Spleen (tissue), 11 donors: ENCODE data around the gene SKIC8. TPM values are rescaled to one million over a fixed set of nuclear protein-coding genes. Genes with fewer than 3 reads are reported as not detected.

ENCODE experiments used
- DNase-seq: peaks from one replicate; pipeline ENCODE4 v3.0.0-alpha.2; 2020
- H3K27ac ChIP-seq, 8 donors: fragments of 200-600 bp; sonication (generic) in 7 of 8; 1 replicate in 4 of 8; 2 replicates in 4 of 8; pipeline versions ENCODE4 v1.5.0 to v1.8.0; 2016 to 2021; ENCODE audit warnings: inconsistent platforms in 4 of 8, mild to moderate bottlenecking in 4 of 8, moderate library complexity in 1 of 8
- H3K27me3 ChIP-seq, 7 donors: fragments of 200-600 bp; sonication (generic) in 6 of 7; replicated peaks in 1 of 7; 1 replicate in 4 of 7; 2 replicates in 3 of 7; pipeline versions ENCODE4 v1.5.0 to v1.8.0; 2016 to 2021; ENCODE audit warnings: inconsistent platforms in 3 of 7, mild to moderate bottlenecking in 1 of 7
- H3K36me3 ChIP-seq, 6 donors: fragments of 200-600 bp; sonication (generic) in 5 of 6; 1 replicate in 4 of 6; 2 replicates in 2 of 6; pipeline versions ENCODE4 v1.5.0 to v1.8.0; 2016 to 2021; ENCODE audit warnings: inconsistent platforms in 2 of 6
- H3K4me1 ChIP-seq, 6 donors: fragments of 200-600 bp; sonication (generic) in 5 of 6; 1 replicate in 3 of 6; 2 replicates in 3 of 6; pipeline versions ENCODE4 v1.5.0 to v1.8.0; 2016 to 2021; ENCODE audit warnings: inconsistent platforms in 3 of 6
- H3K4me3 ChIP-seq, 8 donors: fragments of 200-600 bp; sonication (generic) in 7 of 8; 1 replicate in 4 of 8; 2 replicates in 4 of 8; pipeline versions ENCODE4 v1.5.0 to v1.8.0; 2016 to 2021; ENCODE audit warnings: inconsistent platforms in 4 of 8, mild to moderate bottlenecking in 4 of 8, moderate library complexity in 2 of 8
- H3K9me3 ChIP-seq, 8 donors: fragments of 200-600 bp; sonication (generic) in 7 of 8; 1 replicate in 4 of 8; 2 replicates in 4 of 8; pipeline versions ENCODE4 v1.5.0 to v1.8.0; 2016 to 2021; ENCODE audit warnings: inconsistent platforms in 4 of 8
- CTCF ChIP-seq, 11 experiments: fragments of 200-600 bp in 7 of 11; fragments of 450-650 bp in 4 of 11; sonication (generic) in 4 of 11; IDR thresholded peaks in 8 of 11; conservative IDR thresholded peaks in 3 of 11; 1 replicate in 7 of 11; 2 replicates in 4 of 11; pipeline versions ENCODE4 v1.4.0 to v1.8.0; 2016 to 2021; ENCODE audit warnings: antibody characterized with exemption in 11 of 11, inconsistent platforms in 4 of 11, mild to moderate bottlenecking in 1 of 11
- POLR2A ChIP-seq, 3 donors: fragments of 450-650 bp; IDR thresholded peaks; one replicate each; pipeline ENCODE4 v1.5.1; 2017; ENCODE audit warnings: antibody characterized with exemption in 3 of 3, mild to moderate bottlenecking in 1 of 3
- POLR2AphosphoS5 ChIP-seq, 3 donors: sonication (generic); formaldehyde crosslinking; IDR thresholded peaks; one replicate each; pipeline ENCODE4 v1.5.1; 2017; ENCODE audit warnings: antibody characterized with exemption in 3 of 3
- WGBS, 5 donors: extraction: QIAGEN DNeasy Blood & Tissue Kit in 3 of 5; methylation state at CpG; one replicate each; pipeline versions ENCODE4 v1.1.5 to v1.1.7; 2013 to 2018; 5-methylcytosine and 5-hydroxymethylcytosine counted together
- intact Hi-C: fragments of 100-400 bp; cut with DNase I; formaldehyde crosslinking; loops from one replicate; pipeline ENCODE4 v1.15.0; 2023; ENCODE audit warnings: low total_unique reads
- polyA plus RNA-seq, 3 donors: library from polyadenylated mRNA; stranded (reverse); fragments of 200-250 nt; gene quantifications; one replicate each; pipeline ENCODE4 v1.2.1, GENCODE V29; 2013
- total RNA-seq, 7 donors: library from RNA; depleted of rRNA in 3 of 7; stranded (reverse); fragments of >200 nt in 3 of 7; fragmentation: NEBNext Ultra II Directional in 4 of 7; extraction: Animal tissue kit (Norgen Biotek cat#: 25700) in 4 of 7; gene quantifications; one replicate each; pipeline versions ENCODE4 v1.1.0 to v1.2.1, GENCODE V29; 2016 to 2021
- donor health status: healthy with polysubstance abuse.
- donor health status: DM: no; HTN: no; CAD: no; lungs with moderate emphysema.
- donor health status: DM: no; HTN: no; CAD: no.
- donor health status: Bipolar disorder and iron deficiency.
- donor health status: healthy.
- donor health status: DM: no; HTN: no; CAD: no.
- donor health status: DM: yes; HTN: yes; CAD: no.

Gene SKIC8
- total and polyA plus RNA-seq, 10 donors = 33.3 to 60.6 (median 41.7) TPM

DNA sequence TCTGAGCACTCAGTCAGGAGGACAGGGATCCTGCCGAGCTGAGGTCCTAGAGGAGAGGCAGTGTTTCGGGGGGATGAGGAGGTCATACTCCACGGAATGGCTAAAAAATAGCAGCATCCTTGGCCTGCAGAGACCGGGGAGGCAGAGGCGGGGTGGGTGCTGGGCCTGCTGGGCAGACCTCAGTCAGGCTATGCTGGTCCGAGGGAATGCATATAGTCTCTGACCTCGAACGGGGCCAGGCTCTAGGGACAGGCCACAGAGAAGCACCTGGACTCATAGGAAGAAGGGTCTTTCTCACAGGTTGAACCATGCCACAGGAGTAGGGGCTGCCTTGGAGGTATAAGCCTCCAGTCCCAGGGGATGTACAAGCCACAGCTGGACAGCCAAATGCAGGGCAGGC is 14.0 kb upstream of the SKIC8 start:
- Histone ChIP-seq H3K4me1 (peaks cover 0 to 4% (median 3%) of the 10 kb centered on the region in 6 donors), H3K36me3 (no peaks in the 10 kb centered on the region), H3K9me3 (no peaks in the 10 kb centered on the region), H3K4me3 (no peak overlapping the region), H3K27ac (no peak overlapping the region), H3K27me3 (peaks cover 0 to 9% (median 0%) of the 10 kb centered on the region in 7 donors)
- intact Hi-C loops = no loop called here
- WGBS, 5 donors = 73 to 84% (median 78%) methylated on average over 7 to 8 of the region's 8 CpGs
- no peak for TF ChIP-seq CTCF (IDR thresholded peaks at IDR 0.05 in 8 of 11, conservative IDR thresholded peaks at IDR 0.05 in 3 of 11)
- TF ChIP-seq POLR2A (IDR thresholded peaks at IDR 0.05) = no peak
- no peak for TF ChIP-seq POLR2AphosphoS5 (IDR thresholded peaks at IDR 0.05)
- DNase-seq = no peak

GRCh38 chr15:78312957-78313356 is 13.5 kb upstream of the SKIC8 start:
- Histone ChIP-seq H3K4me3 (no peak overlapping the region), H3K4me1 (peaks cover 0 to 8% (median 4%) of the 10 kb centered on the region in 6 donors), H3K9me3 (no peaks in the 10 kb centered on the region), H3K27ac (no peak overlapping the region), H3K27me3 (peaks cover 0 to 13% (median 4%) of the 10 kb centered on the region in 7 donors), H3K36me3 (no peaks in the 10 kb centered on the region)
- no peak for DNase-seq
- intact Hi-C loops = no loop called here
- TF ChIP-seq CTCF (IDR thresholded peaks at IDR 0.05 in 8 of 11, conservative IDR thresholded peaks at IDR 0.05 in 3 of 11) (no peak), POLR2A (IDR thresholded peaks at IDR 0.05) (no peak), POLR2AphosphoS5 (IDR thresholded peaks at IDR 0.05) (no peak)
- 81 to 96% (median 87%) methylated on average over 5 of the region's 5 CpGs for WGBS, 5 donors

GRCh38 chr15:78312536-78312935 is 13.1 kb upstream of the SKIC8 start:
- H3K27ac ChIP-seq = no peak overlapping the region
- H3K4me1 ChIP-seq = peaks cover 0 to 8% (median 4%) of the 10 kb centered on the region in 6 donors
- H3K27me3 ChIP-seq = peaks cover 0 to 15% (median 5%) of the 10 kb centered on the region in 7 donors
- H3K36me3 ChIP-seq = no peaks in the 10 kb centered on the region
- DNase-seq = no peak
- intact Hi-C loops = no loop called here
- 76 to 87% (median 83%) methylated on average over 4 of the region's 4 CpGs for WGBS, 5 donors
- no peaks in the 10 kb centered on the region for H3K9me3 ChIP-seq
- no peak overlapping the region for H3K4me3 ChIP-seq
- TF ChIP-seq CTCF (IDR thresholded peaks at IDR 0.05 in 8 of 11, conservative IDR thresholded peaks at IDR 0.05 in 3 of 11) = no peak

DNA sequence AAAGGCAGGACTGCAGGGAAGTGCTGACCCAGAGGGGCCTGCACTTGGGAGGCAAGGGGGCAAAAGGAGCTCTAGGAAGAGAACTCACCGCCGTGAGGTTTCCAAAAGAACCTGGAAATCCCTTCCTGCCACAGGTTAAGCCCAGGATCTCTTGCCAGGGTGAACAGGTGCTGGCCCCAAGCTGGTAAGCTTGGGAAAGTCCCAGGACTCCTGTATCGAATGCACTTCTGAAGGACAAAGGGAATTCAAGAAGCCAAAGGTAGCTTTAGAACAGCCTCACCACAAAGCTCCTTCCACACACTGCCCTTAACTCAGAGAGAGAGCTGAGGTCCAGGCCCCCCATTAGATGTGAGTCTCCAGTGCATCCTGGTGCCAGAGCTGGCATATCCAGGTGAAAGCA is 11.9 kb upstream of the SKIC8 start:
- 77 to 92% (median 85%) methylated on average over 3 of the region's 3 CpGs for WGBS, 5 donors
- no peak for TF ChIP-seq POLR2AphosphoS5 (IDR thresholded peaks at IDR 0.05)
- DNase-seq = no peak
- intact Hi-C loops = no loop called here
- Histone ChIP-seq H3K9me3 (no peaks in the 10 kb centered on the region), H3K27ac (no peak overlapping the region), H3K4me1 (peaks cover 0 to 8% (median 4%) of the 10 kb centered on the region in 6 donors), H3K27me3 (peaks cover 0 to 15% (median 5%) of the 10 kb centered on the region in 7 donors), H3K36me3 (no peaks in the 10 kb centered on the region), H3K4me3 (no peak overlapping the region)
